GM12878 (cell line): ENCODE data around the gene SBF1. TPM values are rescaled to one million over a fixed set of nuclear protein-coding genes. Genes with fewer than 3 reads are reported as not detected.

ENCODE experiments used
- ATAC-seq: fragments of 200-7000 bp; cut with Tn5 transposase; 3 replicates; pipeline ENCODE4 v1.9.1; 2020; ENCODE audit warnings: mild to moderate bottlenecking, moderate library complexity
- BruUV-seq: library from RNA; stranded (reverse); fragments of 400-500 nt; replicated peaks from 2 replicates; lab custom pipeline; 2021; lab: Mats Ljungman, UMichigan
- CTCF ChIA-PET: fragments of 300-600 bp; sonication (Branson Sonifier 250); formaldehyde crosslinking; extraction: SDS; loops from one replicate; lab custom pipeline; 2021; ENCODE audit warnings: inconsistent platforms; lab: Yijun Ruan, JAX
- POLR2A ChIA-PET: fragments of 350-600 bp; formaldehyde crosslinking; extraction: SDS; loops from one replicate; lab custom pipeline; 2021; ENCODE audit warnings: inconsistent platforms; lab: Charles Lee
- RAD21 ChIA-PET: fragments of 300-600 bp; sonication (Branson Sonifier 250); formaldehyde crosslinking; loops from one replicate; lab custom pipeline; 2023; ENCODE audit warnings: antibody characterized with exemption; ENCODE audit not compliant: unreplicated experiment; lab: Charles Lee
- SMC1A ChIA-PET: fragments of 300-600 bp; sonication (Branson Sonifier 250); formaldehyde crosslinking; loops from one replicate; lab custom pipeline; 2023; ENCODE audit not compliant: unreplicated experiment, uncharacterized antibody; lab: Charles Lee
- DNase-seq: peaks from one replicate; pipeline ENCODE4 v3.0.0-alpha.2; 2011; ENCODE audit warnings: low read depth, low spot score
- FAIRE-seq: peaks from 3 replicates; lab custom pipeline; 2011; peaks lifted over from hg19 to GRCh38; lab: Jason Lieb, UNC
- H2AFZ ChIP-seq: 2 replicates; pipeline ENCODE4 v1.6.0; 2011; ENCODE audit warnings: low read depth, low read length, control low read depth; ENCODE audit not compliant: control insufficient read depth
- H3K27ac ChIP-seq: 2 replicates; pipeline ENCODE4 v1.5.1; 2011; ENCODE audit warnings: control low read depth; ENCODE audit not compliant: control insufficient read depth, insufficient read depth
- H3K27me3 ChIP-seq, 2 experiments: replicated peaks in 1 of 2; 2 replicates each; pipeline versions ENCODE4 v1.6.0 to v1.6.1; 2011; ENCODE audit warnings: low read length in 1 of 2; ENCODE audit not compliant: control insufficient read depth in 2 of 2, insufficient read depth in 2 of 2
- H3K36me3 ChIP-seq, 2 experiments: 2 replicates each; pipeline ENCODE4 v1.5.1; 2011; ENCODE audit warnings: low read length in 1 of 2; ENCODE audit not compliant: control insufficient read depth in 2 of 2, insufficient read depth in 2 of 2
- H3K4me1 ChIP-seq: 2 replicates; pipeline ENCODE4 v1.6.1; 2011; ENCODE audit warnings: mild to moderate bottlenecking, low read length, moderate library complexity, mixed read lengths; ENCODE audit not compliant: control insufficient read depth, insufficient read depth
- H3K4me2 ChIP-seq: 2 replicates; pipeline ENCODE4 v1.6.0; 2011; ENCODE audit warnings: control low read depth; ENCODE audit not compliant: control insufficient read depth, insufficient read depth
- H3K4me3 ChIP-seq: fragments of 200-600 bp; sonication (generic); 2 replicates; pipeline ENCODE4 v1.5.1; 2016
- H3K79me2 ChIP-seq: 2 replicates; pipeline ENCODE4 v1.6.0; 2011; ENCODE audit warnings: low read length; ENCODE audit not compliant: control insufficient read depth, insufficient read depth
- H3K9ac ChIP-seq: 2 replicates; pipeline ENCODE4 v1.8.0; 2011; ENCODE audit warnings: low read length, control low read depth, mixed read lengths; ENCODE audit not compliant: control insufficient read depth, insufficient read depth
- H3K9me3 ChIP-seq: replicated peaks from 3 replicates; pipeline ENCODE4 v1.5.1; 2011; ENCODE audit warnings: mild to moderate bottlenecking, low read length; ENCODE audit not compliant: control insufficient read depth, insufficient read depth
- H4K20me1 ChIP-seq: 2 replicates; pipeline ENCODE4 v1.6.0; 2011; ENCODE audit not compliant: control insufficient read depth, insufficient read depth
- CHD4 ChIP-seq: fragments of 200-600 bp; sonication (generic); IDR thresholded peaks from 2 replicates; pipeline ENCODE4 v1.6.1; 2016; ENCODE audit warnings: mild to moderate bottlenecking
- KAT2A ChIP-seq: conservative IDR thresholded peaks from 2 replicates; pipeline ENCODE4 v1.6.1; 2011; ENCODE audit warnings: low read depth, low read length; ENCODE audit not compliant: control insufficient read depth
- NFIC ChIP-seq: IDR thresholded peaks from 2 replicates; pipeline ENCODE4 v1.6.1; 2012; ENCODE audit warnings: low read depth, mild to moderate bottlenecking, inconsistent platforms, low read length, moderate library complexity
- RAD21 ChIP-seq: IDR thresholded peaks from 2 replicates; pipeline ENCODE4 v1.6.1; 2011; ENCODE audit warnings: mild to moderate bottlenecking, low read depth, low read length, moderate library complexity; ENCODE audit not compliant: insufficient read depth
- RB1 ChIP-seq: fragments of 450-650 bp; formaldehyde crosslinking; IDR thresholded peaks from 2 replicates; pipeline ENCODE4 v1.6.1; 2017; ENCODE audit warnings: mild to moderate bottlenecking, borderline replicate concordance
- SIX5 ChIP-seq: IDR thresholded peaks from 2 replicates; pipeline ENCODE4 v1.6.1; 2011; ENCODE audit warnings: mild to moderate bottlenecking, low read depth, low read length, moderate library complexity; ENCODE audit not compliant: severe bottlenecking
- SP1 ChIP-seq: IDR thresholded peaks from one replicate; pipeline ENCODE4 v1.6.1; 2011; ENCODE audit warnings: low read depth, low read length
- STAT3 ChIP-seq: IDR thresholded peaks from 2 replicates; pipeline ENCODE4 v1.6.1; 2011; ENCODE audit warnings: low read depth, low read length, improper control_type of control experiment
- TCF3 ChIP-seq: IDR thresholded peaks from 2 replicates; pipeline ENCODE4 v1.6.1; 2012; ENCODE audit warnings: low read depth, mild to moderate bottlenecking, low read length, borderline replicate concordance; ENCODE audit not compliant: insufficient read depth
- ZNF274 ChIP-seq: IDR thresholded peaks from one replicate; pipeline ENCODE4 v1.8.0; 2011; ENCODE audit not compliant: insufficient read length, insufficient read depth
- WGBS: methylation state at CpG from one replicate; pipeline ENCODE4 v1.1.6; 2016; ENCODE audit warnings: low lambda C conversion rate; ENCODE audit not compliant: insufficient replicate concordance, insufficient coverage; ENCODE audit errors: missing lambda C conversion rate; 5-methylcytosine and 5-hydroxymethylcytosine counted together
- in situ Hi-C: fragments of 300-500 bp; cut with MboI; formaldehyde crosslinking; loops from 9 replicates; pipeline ENCODE4 v1.14.3; 2018; ENCODE audit warnings: mixed read lengths
- intact Hi-C: fragments of 100-400 bp; cut with micrococcal nuclease; formaldehyde crosslinking; loops from one replicate; pipeline ENCODE4 v1.14.2; 2022; ENCODE audit not compliant: unreplicated experiment
- polyA plus RNA-seq, 11 experiments: library from polyadenylated mRNA; depleted of rRNA in 4 of 11; unstranded in 6 of 11; stranded (reverse) in 5 of 11; fragments of >200 nt; fragmentation: Nextera tagmentation in 4 of 11; fragmentation: Illumina TruSeq in 1 of 11; extraction: Ambion mirVana in 4 of 11; extraction: Trizol in 1 of 11; gene quantifications; 1 replicate in 1 of 11; 2 replicates in 10 of 11; pipeline versions ENCODE4 v1.2.1 to v1.2.3, GENCODE V29; 2011 to 2016; ENCODE audit warnings: inconsistent platforms in 2 of 11, missing spikeins in 2 of 11, low read depth in 1 of 11
- total RNA-seq, 4 experiments: library from RNA; depleted of rRNA in 3 of 4; stranded (reverse); fragments of >200 nt in 3 of 4; fragmentation: Illumina TruSeq in 1 of 4; extraction: Trizol in 1 of 4; gene quantifications; 2 replicates each; pipeline versions ENCODE4 v1.2.1 to v1.2.3, GENCODE V29; 2013 to 2021
- TF ChIP-seq, protein P1 (sequence below): IDR thresholded peaks from 2 replicates; pipeline ENCODE4 v1.6.1; 2012; ENCODE audit warnings: low read depth, low read length, improper control_type of control experiment
- TF ChIP-seq, protein P2 (sequence below): fragments of 450-650 bp; IDR thresholded peaks from 2 replicates; pipeline ENCODE4 v1.6.1; 2014; ENCODE audit warnings: mild to moderate bottlenecking

SBF1 gene
- total and polyA plus RNA-seq, 10 of the 15 experiments (the other 5 are each of a cell fraction or from before 2014, with no cell fraction given): 0.23 to 95.0 (median 17.8) TPM

DNA sequence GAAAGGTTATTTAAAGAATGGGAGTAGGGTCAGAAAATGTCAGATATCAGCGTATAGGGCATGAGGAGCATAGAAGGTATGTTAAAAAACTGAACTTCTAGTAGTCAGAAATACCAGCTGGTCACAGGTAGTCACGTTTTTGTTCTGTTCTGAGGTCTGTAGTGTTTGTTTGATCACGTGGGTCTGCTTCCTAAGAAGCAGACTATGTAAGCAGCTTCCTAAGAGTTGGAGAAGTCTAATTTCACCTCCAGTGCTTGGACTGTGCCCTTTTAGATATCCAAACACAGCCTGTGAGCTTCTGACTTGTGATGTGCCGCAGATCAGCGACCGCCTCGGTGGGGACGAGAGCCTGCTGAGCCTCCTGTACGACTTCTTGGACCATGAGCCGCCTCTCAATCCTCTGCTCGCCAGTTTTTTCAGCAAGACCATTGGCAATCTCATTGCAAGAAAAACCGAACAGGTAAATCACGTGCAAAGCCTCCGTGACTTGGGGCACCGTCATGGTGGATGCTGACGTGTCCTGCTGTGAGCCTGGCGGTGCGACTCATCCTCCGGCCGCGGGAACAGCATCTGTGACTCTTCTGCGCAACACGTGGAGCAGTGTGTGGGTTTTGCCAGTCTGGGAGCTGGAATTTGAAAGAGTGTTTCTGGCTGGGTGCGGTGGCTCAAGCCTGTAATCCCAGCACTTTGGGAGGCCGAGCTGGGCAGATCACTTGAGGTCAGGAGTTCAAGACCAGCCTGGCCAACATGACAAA is 68.2 kb downstream of the SBF1 start (continued):
- TF ChIP-seq, protein P1, sequence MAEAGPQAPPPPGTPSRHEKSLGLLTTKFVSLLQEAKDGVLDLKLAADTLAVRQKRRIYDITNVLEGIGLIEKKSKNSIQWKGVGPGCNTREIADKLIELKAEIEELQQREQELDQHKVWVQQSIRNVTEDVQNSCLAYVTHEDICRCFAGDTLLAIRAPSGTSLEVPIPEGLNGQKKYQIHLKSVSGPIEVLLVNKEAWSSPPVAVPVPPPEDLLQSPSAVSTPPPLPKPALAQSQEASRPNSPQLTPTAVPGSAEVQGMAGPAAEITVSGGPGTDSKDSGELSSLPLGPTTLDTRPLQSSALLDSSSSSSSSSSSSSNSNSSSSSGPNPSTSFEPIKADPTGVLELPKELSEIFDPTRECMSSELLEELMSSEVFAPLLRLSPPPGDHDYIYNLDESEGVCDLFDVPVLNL: no peak

DNA sequence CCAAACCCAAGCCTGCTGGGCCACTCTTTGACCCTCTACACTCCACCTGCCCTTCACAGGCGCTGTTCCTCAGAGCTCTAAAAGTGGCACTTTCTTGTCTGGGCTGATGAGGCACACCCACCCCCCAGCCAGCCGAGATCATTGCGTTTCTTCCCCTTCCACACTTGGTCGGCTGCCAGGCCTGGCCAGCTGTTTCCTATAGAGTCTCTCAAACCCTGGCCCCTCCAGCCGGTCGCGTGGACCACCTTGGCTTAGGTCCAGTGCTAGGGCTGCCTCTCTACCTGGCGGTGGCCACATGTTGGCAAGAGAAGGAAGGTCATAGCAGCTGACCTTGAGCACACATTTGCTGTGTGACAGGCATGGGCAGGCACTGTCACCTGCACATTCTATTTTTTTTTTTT is 71.1 kb downstream of the SBF1 start:
- no peaks in the 10 kb centered on the region for H3K79me2 ChIP-seq
- ChIA-PET CTCF (interaction anchor here (1.1 kb wide), 1 partner anchor 163 kb away, joined by 3 read pairs; no protein-coding TSS in a partner anchor), RAD21 (interaction anchor here (0.7 kb wide), 1 partner anchor 96 kb away, joined by 3 read pairs; no protein-coding TSS in a partner anchor), SMC1A (no interaction called here), POLR2A (no interaction called here)
- peaks cover 9% of the 10 kb centered on the region for H3K4me1 ChIP-seq
- H3K36me3 ChIP-seq: peaks cover 19 to 23% of the 10 kb centered on the region in 2 experiments
- no peaks in the 10 kb centered on the region for H3K27me3 ChIP-seq
- no peak overlapping the region for H3K9ac ChIP-seq
- BruUV-seq: no TSS peak
- TF ChIP-seq KAT2A (no peak), RB1 (no peak), RAD21 (no peak), TCF3 (no peak), STAT3 (no peak), NFIC (no peak), SIX5 (no peak), CHD4 (no peak), ZNF274 (no peak), SP1 (no peak)
- TF ChIP-seq, protein P2, sequence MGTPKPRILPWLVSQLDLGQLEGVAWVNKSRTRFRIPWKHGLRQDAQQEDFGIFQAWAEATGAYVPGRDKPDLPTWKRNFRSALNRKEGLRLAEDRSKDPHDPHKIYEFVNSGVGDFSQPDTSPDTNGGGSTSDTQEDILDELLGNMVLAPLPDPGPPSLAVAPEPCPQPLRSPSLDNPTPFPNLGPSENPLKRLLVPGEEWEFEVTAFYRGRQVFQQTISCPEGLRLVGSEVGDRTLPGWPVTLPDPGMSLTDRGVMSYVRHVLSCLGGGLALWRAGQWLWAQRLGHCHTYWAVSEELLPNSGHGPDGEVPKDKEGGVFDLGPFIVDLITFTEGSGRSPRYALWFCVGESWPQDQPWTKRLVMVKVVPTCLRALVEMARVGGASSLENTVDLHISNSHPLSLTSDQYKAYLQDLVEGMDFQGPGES: no peak
- in situ Hi-C loops: no loop called here
- H3K4me2 ChIP-seq: no peak overlapping the region
- H2AFZ ChIP-seq: no peak overlapping the region
- intact Hi-C loops: no loop called here
- H3K27ac ChIP-seq: no peak overlapping the region
- no peaks in the 10 kb centered on the region for H4K20me1 ChIP-seq
- WGBS: 93% methylated on average over 8 of the region's 8 CpGs
- FAIRE-seq (no peak), ATAC-seq (no peak), DNase-seq (no peak)
- H3K4me3 ChIP-seq: no peak overlapping the region
- H3K9me3 ChIP-seq: no peaks in the 10 kb centered on the region
